ENCODE data around the gene IQCH. TPM values are rescaled to one million over a fixed set of nuclear protein-coding genes. Genes with fewer than 3 reads are reported as not detected.

Gene IQCH
- total RNA-seq, 2 experiments from 2014 or later = 0.98 to 1.9 TPM

DNA sequence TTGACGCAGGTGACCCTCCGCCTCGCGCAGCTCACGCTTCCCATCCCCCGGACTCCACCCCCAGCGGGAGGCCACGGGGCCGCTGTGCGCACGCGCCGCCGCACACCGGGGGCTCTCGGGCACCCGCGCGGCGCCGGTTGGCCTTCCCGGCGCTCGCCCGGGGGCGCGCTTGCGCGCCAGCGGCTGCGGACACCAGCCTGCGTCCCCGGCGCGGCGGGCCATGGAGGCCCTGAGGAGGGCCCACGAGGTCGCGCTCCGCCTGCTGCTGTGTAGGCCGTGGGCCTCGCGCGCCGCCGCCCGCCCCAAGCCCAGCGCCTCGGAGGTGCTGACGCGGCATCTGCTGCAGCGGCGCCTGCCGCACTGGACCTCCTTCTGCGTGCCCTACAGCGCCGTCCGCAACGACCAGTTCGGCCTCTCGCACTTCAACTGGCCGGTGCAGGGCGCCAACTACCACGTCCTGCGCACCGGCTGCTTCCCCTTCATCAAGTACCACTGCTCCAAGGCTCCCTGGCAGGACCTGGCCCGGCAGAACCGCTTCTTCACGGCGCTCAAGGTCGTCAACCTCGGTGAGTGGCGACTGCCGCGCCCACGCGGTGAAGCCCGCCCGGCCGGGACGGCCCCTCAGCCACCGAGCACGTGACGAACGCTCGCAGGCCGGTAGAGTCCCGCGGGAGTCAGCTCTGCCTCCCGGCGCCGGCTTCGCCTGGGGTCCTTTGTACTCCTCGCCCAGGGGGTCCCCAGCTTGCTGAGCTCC lies 266.6 kb downstream of the IQCH start, which contains the start of gene C15orf61:
TSS of gene C15orf61 (plus strand) at position 103 of the 754 bp plus-strand sequence. CDS start at position 221, 118 bp downstream.
- Mint-ChIP-seq H3K36me3 (peaks cover 3% of the 10 kb centered on the region), H3K27me3 (no peaks in the 10 kb centered on the region), H3K4me3 (peak within 1 kb of the TSS; percentile 94), H3K27ac (peak within 1 kb of the TSS; percentile 91), H3K4me1 (peaks cover 25% of the 10 kb centered on the region), H3K9me3 (ENCODE audit: low read depth) (no peaks in the 10 kb centered on the region)
- DNase-seq = peak; percentile 89
- CTCF ChIA-PET = interaction anchor here (1.2 to 1.5 kb wide), 4 partner anchors 10 to 574 kb away, joined by 3 to 4 read pairs (median 3); no protein-coding TSS in a partner anchor
- peak; percentile 87 for ATAC-seq

DNA sequence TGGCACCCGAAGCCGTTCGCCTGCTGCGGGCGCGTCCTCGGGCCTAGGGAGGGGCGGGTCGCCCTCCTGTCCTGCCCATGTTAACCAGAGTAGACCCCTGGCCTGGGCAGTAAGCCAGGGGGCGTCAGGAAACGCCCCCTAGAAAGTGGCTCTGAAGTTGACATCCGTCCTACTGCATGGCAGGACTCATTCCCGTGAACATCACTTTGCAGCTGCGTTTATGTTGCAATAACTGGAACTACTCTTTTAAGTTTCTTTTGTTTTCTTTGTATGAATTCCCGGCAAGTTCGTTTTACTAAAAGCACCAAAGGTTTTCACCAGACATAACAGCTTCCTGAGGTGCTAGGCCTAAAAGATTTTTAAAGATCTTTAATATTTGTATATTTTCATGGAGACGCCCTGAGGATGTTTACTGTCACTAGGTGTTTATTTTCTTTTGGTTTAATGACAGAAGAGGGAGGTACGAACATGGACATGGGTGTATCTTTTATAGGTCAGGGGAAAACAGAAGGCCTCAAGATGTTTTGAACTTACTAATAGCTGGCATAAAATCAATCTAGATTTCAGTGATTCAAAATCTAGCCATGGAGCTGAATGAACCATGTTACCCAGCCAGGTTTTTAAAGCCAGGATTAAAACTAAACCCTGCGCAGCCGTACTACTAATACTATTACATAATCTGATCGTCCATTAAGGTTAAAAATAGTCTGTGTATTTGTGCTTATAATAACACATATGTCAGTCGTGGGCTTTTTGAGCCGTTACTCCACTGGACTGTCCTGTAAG lies 267.4 kb downstream of the IQCH start:
- Mint-ChIP-seq H3K27me3 (no peaks in the 10 kb centered on the region), H3K9me3 (ENCODE audit: low read depth) (no peaks in the 10 kb centered on the region), H3K4me1 (peaks cover 25% of the 10 kb centered on the region), H3K4me3 (peak overlapping the region; percentile 94), H3K27ac (peak overlapping the region; percentile 91), H3K36me3 (peaks cover 3% of the 10 kb centered on the region)
- no peak for ATAC-seq
- DNase-seq = no peak
- CTCF ChIA-PET = interaction anchor here (0.8 to 1.5 kb wide), 5 partner anchors 10 to 575 kb away, joined by 3 to 4 read pairs (median 3); no protein-coding TSS in a partner anchor

DNA sequence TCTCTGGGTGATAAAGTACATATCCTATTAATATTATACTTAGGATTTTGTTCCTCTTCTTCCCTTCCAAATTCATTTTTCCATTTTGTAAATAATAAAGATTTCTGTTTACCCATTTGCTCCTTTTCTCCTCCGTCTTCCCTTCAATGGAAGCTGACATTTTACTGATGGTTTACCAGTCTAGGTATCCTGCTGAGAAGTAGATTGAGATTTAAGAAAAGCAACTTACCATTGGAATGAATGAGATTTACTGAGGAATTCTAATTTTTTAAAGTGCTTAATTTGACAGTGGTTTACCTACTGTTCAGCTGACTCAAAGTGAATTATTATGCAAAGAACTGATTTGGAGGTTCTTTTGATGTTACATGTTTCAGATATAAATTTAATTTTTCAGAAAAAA lies 268.7 kb downstream of the IQCH start:
- Mint-ChIP-seq H3K36me3 (peaks cover 4% of the 10 kb centered on the region), H3K9me3 (ENCODE audit: low read depth) (no peaks in the 10 kb centered on the region), H3K27ac (no peak overlapping the region), H3K27me3 (no peaks in the 10 kb centered on the region), H3K4me3 (no peak overlapping the region), H3K4me1 (peaks cover 25% of the 10 kb centered on the region)
- CTCF ChIA-PET = interaction anchor here (0.9 kb wide), 1 partner anchor 29 kb away, joined by 3 read pairs; no protein-coding TSS in a partner anchor
- no peak for DNase-seq
- no peak for ATAC-seq

GRCh38 chr15:67524235-67524634 lies 269.6 kb downstream of the IQCH start:
- DNase-seq (no peak), ATAC-seq (no peak)
- no peaks in the 10 kb centered on the region for H3K9me3 Mint-ChIP-seq (ENCODE audit: low read depth)
- peaks cover 25% of the 10 kb centered on the region for H3K4me1 Mint-ChIP-seq
- no peak overlapping the region for H3K27ac Mint-ChIP-seq
- no peak overlapping the region for H3K4me3 Mint-ChIP-seq
- CTCF ChIA-PET = interaction anchor here (0.7 to 1.3 kb wide), 2 partner anchors 304 to 312 kb away, joined by 3 read pairs; no protein-coding TSS in a partner anchor
- H3K36me3 Mint-ChIP-seq = peaks cover 1% of the 10 kb centered on the region
- no peaks in the 10 kb centered on the region for H3K27me3 Mint-ChIP-seq

DNA sequence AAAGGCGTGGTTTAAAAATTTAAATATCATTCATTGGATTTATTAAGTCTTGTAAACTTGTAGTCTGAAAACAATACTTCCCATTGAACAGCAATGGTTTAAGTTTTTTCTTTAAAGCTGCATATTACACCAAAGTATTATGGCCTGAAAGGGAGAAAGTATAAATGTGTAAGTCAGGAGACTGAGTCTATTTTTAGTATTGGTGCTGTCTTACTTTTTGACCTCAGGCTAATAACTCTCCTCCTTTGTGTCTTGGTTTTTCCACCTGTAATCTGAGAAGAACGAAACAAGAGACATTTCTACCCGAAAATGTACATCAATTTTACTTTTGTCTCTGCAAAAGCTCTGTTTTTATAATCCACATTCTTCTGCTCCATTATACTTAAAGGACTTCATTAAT lies 273.9 kb downstream of the IQCH start:
- H3K27me3 Mint-ChIP-seq = no peaks in the 10 kb centered on the region
- H3K4me3 Mint-ChIP-seq = no peak overlapping the region
- no peak for DNase-seq
- ATAC-seq = no peak
- CTCF ChIA-PET = interaction anchor here (1.1 to 1.5 kb wide), 2 partner anchors 31 to 72 kb away, joined by 3 read pairs; no protein-coding TSS in a partner anchor
- H3K36me3 Mint-ChIP-seq = peaks cover 1% of the 10 kb centered on the region
- no peak overlapping the region for H3K27ac Mint-ChIP-seq
- H3K9me3 Mint-ChIP-seq (ENCODE audit: low read depth) = no peaks in the 10 kb centered on the region
- H3K4me1 Mint-ChIP-seq = peaks cover 2% of the 10 kb centered on the region

GRCh38 chr15:67531379-67531914 lies 276.9 kb downstream of the IQCH start:
- H3K9me3 Mint-ChIP-seq (ENCODE audit: low read depth) = no peaks in the 10 kb centered on the region
- ATAC-seq (no peak), DNase-seq (no peak)
- H3K36me3 Mint-ChIP-seq = peaks cover 1% of the 10 kb centered on the region
- H3K4me1 Mint-ChIP-seq = no peaks in the 10 kb centered on the region
- H3K27me3 Mint-ChIP-seq = peaks cover 19% of the 10 kb centered on the region
- CTCF ChIA-PET = interaction anchor here (1.0 kb wide), 1 partner anchor 30 kb away, joined by 3 read pairs; no protein-coding TSS in a partner anchor
- no peak overlapping the region for H3K4me3 Mint-ChIP-seq
- no peak overlapping the region for H3K27ac Mint-ChIP-seq

- no peak overlapping the region for H3K27ac Mint-ChIP-seq
- peaks cover 2% of the 10 kb centered on the region for H3K36me3 Mint-ChIP-seq
- no peaks in the 10 kb centered on the region for H3K9me3 Mint-ChIP-seq (ENCODE audit: low read depth)
- H3K4me1 Mint-ChIP-seq = peaks cover 3% of the 10 kb centered on the region
- no peak overlapping the region for H3K4me3 Mint-ChIP-seq
- no peak for ATAC-seq
- CTCF ChIA-PET = no interaction called here
- DNase-seq = no peak
- H3K27me3 Mint-ChIP-seq = peaks cover 34% of the 10 kb centered on the region
Observed at GRCh38 chr15:67533873-67534272, 279.3 kb downstream of the IQCH start.

DNA sequence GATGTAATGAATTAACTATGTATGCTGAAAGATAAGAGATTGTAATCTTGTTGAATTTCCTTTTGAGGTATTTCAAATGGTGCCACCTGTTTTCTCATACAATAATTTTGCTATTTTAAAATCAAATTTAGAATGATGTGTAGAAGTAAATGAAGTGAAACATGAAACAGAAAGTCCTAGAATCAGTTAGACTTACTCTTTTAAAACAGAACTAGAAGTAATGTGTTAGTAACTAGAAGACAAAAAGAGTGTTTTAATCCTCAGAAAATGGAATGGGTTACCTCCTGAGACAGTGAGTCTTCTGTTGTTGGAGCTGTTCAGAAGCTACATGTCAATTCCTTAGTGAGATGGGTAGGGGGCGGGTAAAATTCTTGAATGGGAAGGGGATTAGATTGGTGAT lies 279.8 kb downstream of the IQCH start:
- no peak for ATAC-seq
- H3K4me1 Mint-ChIP-seq = peaks cover 8% of the 10 kb centered on the region
- no peak overlapping the region for H3K4me3 Mint-ChIP-seq
- DNase-seq = no peak
- H3K27me3 Mint-ChIP-seq = peaks cover 35% of the 10 kb centered on the region
- peaks cover 2% of the 10 kb centered on the region for H3K36me3 Mint-ChIP-seq
- no peaks in the 10 kb centered on the region for H3K9me3 Mint-ChIP-seq (ENCODE audit: low read depth)
- no peak overlapping the region for H3K27ac Mint-ChIP-seq
- CTCF ChIA-PET = no interaction called here

GRCh38 chr15:67537771-67538170 lies 283.2 kb downstream of the IQCH start:
- CTCF ChIA-PET = interaction anchor here (1.7 kb wide), 1 partner anchor 16 kb away, joined by 4 read pairs; no protein-coding TSS in a partner anchor
- ATAC-seq (no peak), DNase-seq (no peak)
- Mint-ChIP-seq H3K36me3 (peaks cover 2% of the 10 kb centered on the region), H3K9me3 (ENCODE audit: low read depth) (no peaks in the 10 kb centered on the region), H3K27ac (no peak overlapping the region), H3K27me3 (peaks cover 35% of the 10 kb centered on the region), H3K4me1 (peaks cover 24% of the 10 kb centered on the region), H3K4me3 (no peak overlapping the region)

DNA sequence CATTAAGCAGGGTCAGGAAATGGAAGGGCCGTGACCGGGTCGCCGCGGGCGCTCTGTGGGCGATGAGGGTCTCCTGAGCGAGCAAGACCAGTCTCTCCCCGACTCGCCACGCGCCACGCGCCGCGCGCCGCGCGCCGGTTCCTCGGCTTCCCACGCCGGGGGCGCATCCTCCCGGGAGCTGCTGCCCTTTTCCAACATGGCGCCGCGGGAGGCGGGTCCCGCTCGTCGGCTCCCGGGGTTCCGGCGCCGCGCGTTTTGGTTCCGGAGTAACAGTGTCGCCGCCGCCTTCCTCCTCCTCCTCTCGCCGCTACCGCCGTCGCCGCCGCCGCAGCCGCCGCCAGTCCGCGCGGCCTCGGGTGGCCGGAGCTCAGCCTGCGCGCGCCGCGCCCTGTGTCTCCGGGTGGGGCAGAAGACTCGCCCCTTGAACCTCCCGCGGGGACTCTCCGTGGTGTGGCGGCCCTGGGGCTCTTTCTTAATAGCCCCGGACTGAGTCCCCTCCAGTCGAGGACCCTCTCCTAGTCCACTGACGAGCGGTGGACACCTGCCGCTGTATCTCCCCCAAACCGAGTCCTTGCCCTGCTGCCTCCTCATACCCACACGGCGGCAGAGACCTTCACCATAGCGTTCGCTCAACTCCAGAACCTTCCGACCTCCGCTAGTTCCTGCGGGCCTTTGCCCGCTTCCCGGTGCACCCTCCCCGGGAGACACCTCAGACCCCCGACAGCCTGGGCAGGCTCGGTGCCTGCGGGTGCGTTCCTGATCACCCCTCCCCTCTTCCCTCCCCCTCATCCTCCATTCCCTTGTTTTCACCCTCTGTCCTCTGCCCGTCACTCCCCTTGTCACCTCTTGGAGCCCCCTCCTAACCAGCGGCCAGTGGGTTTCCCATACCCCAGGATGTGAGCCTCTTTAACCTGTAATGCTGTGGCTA lies 288.1 kb downstream of the IQCH start, which contains the start of gene MAP2K5:
TSS of gene MAP2K5 (plus strand) at position 284 of the 928 bp plus-strand sequence. CDS start at position 917, 633 bp downstream.
- H3K9me3 Mint-ChIP-seq (ENCODE audit: low read depth) = no peaks in the 10 kb centered on the region
- peaks cover 10% of the 10 kb centered on the region for H3K27me3 Mint-ChIP-seq
- H3K4me1 Mint-ChIP-seq = peaks cover 46% of the 10 kb centered on the region
- peaks cover 6% of the 10 kb centered on the region for H3K36me3 Mint-ChIP-seq
- peak within 1 kb of the TSS; percentile 97 for H3K4me3 Mint-ChIP-seq
- DNase-seq = peak; percentile 85
- peak within 1 kb of the TSS; percentile 88 for H3K27ac Mint-ChIP-seq
- CTCF ChIA-PET = no interaction called here
- peak; percentile 78 for ATAC-seq

DNA sequence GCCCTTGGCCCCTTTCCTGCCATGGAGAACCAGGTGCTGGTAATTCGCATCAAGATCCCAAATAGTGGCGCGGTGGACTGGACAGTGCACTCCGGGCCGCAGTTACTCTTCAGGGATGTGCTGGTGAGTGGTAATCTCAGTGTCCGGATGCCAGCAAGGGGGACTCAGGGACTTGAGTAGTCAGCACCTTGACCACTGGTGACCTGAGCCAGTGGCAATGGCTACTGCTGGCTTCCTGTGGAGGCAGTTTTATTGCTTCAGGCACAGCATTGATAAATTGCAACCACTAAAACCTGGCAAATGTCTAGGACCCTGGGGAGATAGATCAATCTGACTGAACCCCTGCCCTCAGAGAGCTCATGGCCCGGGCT lies 288.7 kb downstream of the IQCH start:
- DNase-seq (peak; percentile 41), ATAC-seq (no peak)
- H3K27me3 Mint-ChIP-seq = peaks cover 6% of the 10 kb centered on the region
- peak overlapping the region; percentile 97 for H3K4me3 Mint-ChIP-seq
- CTCF ChIA-PET = interaction anchor here (1.0 kb wide), 1 partner anchor 44 kb away, joined by 6 read pairs; no protein-coding TSS in a partner anchor
- no peaks in the 10 kb centered on the region for H3K9me3 Mint-ChIP-seq (ENCODE audit: low read depth)
- H3K4me1 Mint-ChIP-seq = peaks cover 46% of the 10 kb centered on the region
- H3K27ac Mint-ChIP-seq = peak overlapping the region; percentile 85
- peaks cover 5% of the 10 kb centered on the region for H3K36me3 Mint-ChIP-seq

DNA sequence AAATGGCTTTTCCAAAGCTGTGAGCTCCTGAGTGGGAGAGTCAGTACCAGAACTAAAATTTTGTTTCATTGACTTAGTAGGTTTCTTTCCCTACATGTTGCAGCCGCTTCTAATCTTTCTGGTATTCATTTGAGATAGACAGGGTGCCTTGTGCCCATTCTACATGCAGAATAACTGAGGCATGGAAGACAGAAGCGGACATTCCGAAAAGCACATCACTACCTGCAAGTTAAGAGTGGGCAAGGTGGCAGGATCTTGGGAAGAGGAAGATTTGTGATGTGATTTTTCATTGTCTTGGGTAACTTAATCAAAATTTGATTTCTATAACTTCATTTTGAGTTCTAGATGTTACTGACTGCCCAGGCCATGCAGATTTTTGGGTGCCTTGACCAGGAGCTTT lies 289.9 kb downstream of the IQCH start:
- no peak overlapping the region for H3K4me3 Mint-ChIP-seq
- CTCF ChIA-PET = interaction anchor here (1.0 to 1.4 kb wide), 2 partner anchors 11 to 45 kb away, joined by 5 to 6 read pairs; no protein-coding TSS in a partner anchor
- H3K27me3 Mint-ChIP-seq = no peaks in the 10 kb centered on the region
- H3K4me1 Mint-ChIP-seq = peaks cover 37% of the 10 kb centered on the region
- DNase-seq (no peak), ATAC-seq (no peak)
- peaks cover 5% of the 10 kb centered on the region for H3K36me3 Mint-ChIP-seq
- no peaks in the 10 kb centered on the region for H3K9me3 Mint-ChIP-seq (ENCODE audit: low read depth)
- no peak overlapping the region for H3K27ac Mint-ChIP-seq
